Smooth muscle cell (in vitro differentiated cells): Measurements from ENCODE around the gene SERPINB12. TPM values are rescaled to one million over a fixed set of nuclear protein-coding genes. Genes with fewer than 3 reads are reported as not detected.

ENCODE experiments used
- DNase-seq: peaks from one replicate; lab custom pipeline; 2025; ENCODE audit not compliant: unreplicated experiment; lab: John Stamatoyannopoulos, UW
- H2AFZ ChIP-seq: fragments of 200-600 bp; sonication (generic); 2 replicates; pipeline ENCODE4 v1.6.0; 2016; ENCODE audit warnings: antibody characterized with exemption, low read depth, mild to moderate bottlenecking
- H3F3A ChIP-seq: fragments of 200-600 bp; sonication (generic); 2 replicates; pipeline ENCODE4 v1.6.0; 2017; ENCODE audit warnings: antibody characterized with exemption, low read depth
- H3K27ac ChIP-seq: fragments of 200-600 bp; sonication (generic); 2 replicates; pipeline ENCODE4 v1.5.1; 2016; ENCODE audit warnings: low read depth, mild to moderate bottlenecking
- H3K27me3 ChIP-seq: fragments of 200-600 bp; sonication (generic); 2 replicates; pipeline ENCODE4 v1.6.1; 2016; ENCODE audit warnings: low read depth, mild to moderate bottlenecking
- H3K36me3 ChIP-seq: fragments of 200-600 bp; sonication (generic); 2 replicates; pipeline ENCODE4 v1.5.1; 2016; ENCODE audit warnings: low read depth
- H3K4me1 ChIP-seq: fragments of 200-600 bp; sonication (generic); 2 replicates; pipeline ENCODE4 v1.5.1; 2016; ENCODE audit warnings: low read depth
- H3K4me2 ChIP-seq: fragments of 200-600 bp; sonication (generic); 2 replicates; pipeline ENCODE4 v1.6.0; 2016; ENCODE audit warnings: mild to moderate bottlenecking
- H3K4me3 ChIP-seq: fragments of 200-600 bp; sonication (generic); 2 replicates; pipeline ENCODE4 v1.5.1; 2016; ENCODE audit warnings: mild to moderate bottlenecking
- H3K79me2 ChIP-seq: fragments of 200-600 bp; sonication (generic); 2 replicates; pipeline ENCODE4 v1.6.0; 2016; ENCODE audit warnings: low read depth, mild to moderate bottlenecking
- H3K9ac ChIP-seq: fragments of 200-600 bp; sonication (generic); 2 replicates; pipeline ENCODE4 v1.6.0; 2016; ENCODE audit warnings: low read depth
- H3K9me3 ChIP-seq: fragments of 200-600 bp; sonication (generic); replicated peaks from 2 replicates; pipeline ENCODE4 v1.5.1; 2016; ENCODE audit warnings: low read depth
- H4K20me1 ChIP-seq: fragments of 200-600 bp; sonication (generic); 2 replicates; pipeline ENCODE4 v1.6.0; 2016; ENCODE audit warnings: low read depth
- CTCF ChIP-seq: fragments of 200-600 bp; sonication (generic); IDR thresholded peaks from 2 replicates; pipeline ENCODE4 v1.5.1; 2017; ENCODE audit warnings: borderline replicate concordance, mild to moderate bottlenecking, antibody characterized with exemption; ENCODE audit not compliant: insufficient read depth, poor library complexity, severe bottlenecking
- WGBS: methylation state at CpG from one replicate; pipeline ENCODE4 v1.1.7; 2016; ENCODE audit warnings: low lambda C conversion rate; 5-methylcytosine and 5-hydroxymethylcytosine counted together
- polyA plus RNA-seq: library from polyadenylated mRNA; unstranded; fragments of >200 nt; fragmentation: Nextera tagmentation; extraction: Ambion mirVana; gene quantifications from 2 replicates; pipeline ENCODE4 v1.2.1, GENCODE V29; 2016
- total RNA-seq: library from RNA; depleted of rRNA; stranded (reverse); fragments of >200 nt; gene quantifications from 2 replicates; pipeline ENCODE4 v1.2.3, GENCODE V29; 2014

Gene SERPINB12
- total and polyA plus RNA-seq, 2 experiments from 2014 or later, result 1.3 to 16.4 TPM

- Histone ChIP-seq H3K4me2 (peak overlapping the region; percentile 6), H3K27ac (no peak overlapping the region), H3K79me2 (no peaks in the 10 kb centered on the region), H3K36me3 (no peaks in the 10 kb centered on the region), H3K4me3 (no peak overlapping the region), H4K20me1 (no peaks in the 10 kb centered on the region), H2AFZ (peak overlapping the region; percentile 70), H3K9me3 (no peaks in the 10 kb centered on the region), H3K9ac (no peak overlapping the region), H3K27me3 (no peaks in the 10 kb centered on the region), H3K4me1 (no peaks in the 10 kb centered on the region), H3F3A (no peaks in the 10 kb centered on the region)
- peak; percentile 80 for TF ChIP-seq CTCF
- DNase-seq, result no peak
- 35% methylated on average over 16 of the region's 16 CpGs for WGBS
These were observed 23.8 kb upstream of the SERPINB12 start for GRCh38 chr18:63518178-63519012.

GRCh38 chr18:63520053-63520685, 22.0 kb upstream of the SERPINB12 start:
- H2AFZ ChIP-seq, result no peak overlapping the region
- no peak overlapping the region for H3K4me3 ChIP-seq
- no peaks in the 10 kb centered on the region for H3K79me2 ChIP-seq
- H3K4me1 ChIP-seq, result no peaks in the 10 kb centered on the region
- no peak for TF ChIP-seq CTCF
- H3K27me3 ChIP-seq, result peaks cover 3% of the 10 kb centered on the region
- H3K9me3 ChIP-seq, result no peaks in the 10 kb centered on the region
- DNase-seq, result no peak
- peak overlapping the region; percentile 23 for H3K27ac ChIP-seq
- 68% methylated on average over 3 of the region's 3 CpGs for WGBS
- no peaks in the 10 kb centered on the region for H3K36me3 ChIP-seq
- H3F3A ChIP-seq, result no peaks in the 10 kb centered on the region
- no peak overlapping the region for H3K4me2 ChIP-seq
- no peaks in the 10 kb centered on the region for H4K20me1 ChIP-seq
- no peak overlapping the region for H3K9ac ChIP-seq

- Histone ChIP-seq H3F3A (no peaks in the 10 kb centered on the region), H3K27me3 (peaks cover 3% of the 10 kb centered on the region), H3K4me3 (no peak overlapping the region), H3K9ac (no peak overlapping the region), H3K79me2 (no peaks in the 10 kb centered on the region), H4K20me1 (no peaks in the 10 kb centered on the region), H3K4me2 (no peak overlapping the region), H3K4me1 (no peaks in the 10 kb centered on the region), H2AFZ (no peak overlapping the region), H3K36me3 (no peaks in the 10 kb centered on the region), H3K27ac (no peak overlapping the region), H3K9me3 (no peaks in the 10 kb centered on the region)
- DNase-seq, result no peak
- WGBS, result 58% methylated on average over 4 of the region's 4 CpGs
- TF ChIP-seq CTCF, result peak; percentile 21
These were observed 18.5 kb upstream of the SERPINB12 start for GRCh38 chr18:63523660-63524059.
